ENCODE measurements around the gene LSM2.
"Not testable (repeated sequence)": the region's sequence is repeated elsewhere in the genome, so short reads cannot be mapped to it uniquely, and the experiment has no call there.

The LSM2 gene

GRCh38 chr6:31827286-31828079 lies 20.7 kb upstream of the LSM2 start, which contains the start of gene HSPA1B:
Gene HSPA1B (plus strand): TSS chr6:31827738. CDS start chr6:31827951, 213 bp downstream.
- DNase-seq, result peak; percentile 100

GRCh38 chr6:31826793-31827285 lies 20.1 kb upstream of the LSM2 start:
- DNase-seq, result peak; percentile 76

GRCh38 chr6:31825553-31825952 lies 18.8 kb upstream of the LSM2 start:
- no peak for DNase-seq

- DNase-seq, result not testable (repeated sequence)
Observed at GRCh38 chr6:31823592-31824196, 16.9 kb upstream of the LSM2 start.

- peak; percentile 65 for DNase-seq
Observed at GRCh38 chr6:31822036-31822821, 15.5 kb upstream of the LSM2 start.

- no peak for DNase-seq
Observed at GRCh38 chr6:31821301-31822035, 14.7 kb upstream of the LSM2 start.

GRCh38 chr6:31820399-31820798 lies 13.6 kb upstream of the LSM2 start:
- not testable (repeated sequence) for DNase-seq

- no peak for DNase-seq
Observed at GRCh38 chr6:31819871-31820299, 13.1 kb upstream of the LSM2 start.

- not testable (repeated sequence) for DNase-seq
Observed at GRCh38 chr6:31817929-31818511, 11.3 kb upstream of the LSM2 start.

GRCh38 chr6:31817133-31817928 lies 10.6 kb upstream of the LSM2 start:
- not testable (repeated sequence) for DNase-seq

GRCh38 chr6:31815025-31815838 lies 8.5 kb upstream of the LSM2 start, which contains the start of the genes HSPA1A and HSPA1L:
Gene HSPA1A (plus strand): TSS chr6:31815543. CDS start chr6:31815757, 214 bp downstream.
Gene HSPA1L (minus strand): TSS chr6:31815283. CDS start chr6:31811972, 3,311 bp downstream.
- peak; percentile 88 for DNase-seq

- DNase-seq, result peak; percentile 95
Observed at GRCh38 chr6:31814677-31815024, 7.9 kb upstream of the LSM2 start.

GRCh38 chr6:31813465-31813849 lies 6.7 kb upstream of the LSM2 start:
- DNase-seq, result no peak

- DNase-seq, result no peak
Observed at GRCh38 chr6:31811645-31812044, 4.9 kb upstream of the LSM2 start.

- DNase-seq, result not testable (repeated sequence)
Observed at GRCh38 chr6:31808599-31808998, 1.8 kb upstream of the LSM2 start.

- no peak for DNase-seq
Observed at GRCh38 chr6:31805939-31806469, 762 bp downstream of the LSM2 start.

GRCh38 chr6:31801031-31801927 lies 5.5 kb downstream of the LSM2 start:
- not testable (repeated sequence) for DNase-seq

GRCh38 chr6:31799781-31800180 lies 7.0 kb downstream of the LSM2 start:
- DNase-seq, result no peak

GRCh38 chr6:31797588-31797987 lies 9.2 kb downstream of the LSM2 start:
- DNase-seq, result no peak
